Dedifferentiated amniotic fluid mesenchymal stem cell (primary cell): ENCODE results near the gene MTURN.
"Not testable (repeated sequence)": the region's sequence is repeated elsewhere in the genome, so short reads cannot be mapped to it uniquely, and the experiment has no call there.

Experiments
- DNase-seq: peaks from one replicate; pipeline ENCODE4 v3.0.0-alpha.2; 2016; ENCODE audit errors: extremely low spot score

MTURN gene

GRCh38 chr7:30178748-30179436 lies 44.1 kb downstream of the MTURN start:
- DNase-seq = no peak

GRCh38 chr7:30180718-30181117 lies 45.9 kb downstream of the MTURN start:
- no peak for DNase-seq

- no peak for DNase-seq
These were observed 46.4 kb downstream of the MTURN start for GRCh38 chr7:30181211-30181610.

GRCh38 chr7:30181736-30182522 lies 47.1 kb downstream of the MTURN start:
- no peak for DNase-seq

GRCh38 chr7:30182814-30183213 lies 48.0 kb downstream of the MTURN start:
- DNase-seq = no peak

- DNase-seq = no peak
These were observed 49.1 kb downstream of the MTURN start for GRCh38 chr7:30183749-30184369.

- DNase-seq = no peak
These were observed 50.2 kb downstream of the MTURN start for GRCh38 chr7:30184791-30185487.

- DNase-seq = no peak
These were observed 50.7 kb downstream of the MTURN start for GRCh38 chr7:30185496-30185895.

GRCh38 chr7:30186725-30187124 lies 51.9 kb downstream of the MTURN start:
- no peak for DNase-seq

- DNase-seq = no peak
These were observed 52.7 kb downstream of the MTURN start for GRCh38 chr7:30187513-30187912.

GRCh38 chr7:30188381-30188780 lies 53.6 kb downstream of the MTURN start:
- DNase-seq = not testable (repeated sequence)

- DNase-seq = no peak
These were observed 54.0 kb downstream of the MTURN start for GRCh38 chr7:30188811-30189210.

GRCh38 chr7:30191809-30192208 lies 57.0 kb downstream of the MTURN start:
- DNase-seq = no peak

- no peak for DNase-seq
These were observed 58.7 kb downstream of the MTURN start for GRCh38 chr7:30193336-30193943.

- no peak for DNase-seq
These were observed 61.6 kb downstream of the MTURN start for GRCh38 chr7:30196408-30196807.

GRCh38 chr7:30197438-30197837 lies 62.7 kb downstream of the MTURN start:
- DNase-seq = no peak

GRCh38 chr7:30199271-30199670 lies 64.5 kb downstream of the MTURN start:
- no peak for DNase-seq

GRCh38 chr7:30200591-30200990 lies 65.8 kb downstream of the MTURN start:
- DNase-seq = no peak

GRCh38 chr7:30201161-30201666 lies 66.4 kb downstream of the MTURN start:
- DNase-seq = no peak

- DNase-seq = no peak
These were observed 67.1 kb downstream of the MTURN start for GRCh38 chr7:30201921-30202320.

- no peak for DNase-seq
These were observed 67.9 kb downstream of the MTURN start for GRCh38 chr7:30202671-30203070.

GRCh38 chr7:30206491-30206890 lies 71.7 kb downstream of the MTURN start:
- no peak for DNase-seq
